ENCODE data around the gene SRP68. TPM values are rescaled to one million over a fixed set of nuclear protein-coding genes. Genes with fewer than 3 reads are reported as not detected.

SRP68 gene
- total RNA-seq, 6 experiments from 2014 or later = 95.3 to 104 (median 100.0) TPM

GRCh38 chr17:76040376-76040775, 31.9 kb downstream of the SRP68 start:
- no peak overlapping the region for H3K27ac Mint-ChIP-seq
- DNase-seq = no peak
- H3K4me3 Mint-ChIP-seq = no peak overlapping the region
- H3K9me3 Mint-ChIP-seq = no peaks in the 10 kb centered on the region
- H3K36me3 Mint-ChIP-seq (ENCODE audit: low read depth) = peaks cover 34% of the 10 kb centered on the region
- H3K4me1 Mint-ChIP-seq (ENCODE audit: low read depth) = peaks cover 8% of the 10 kb centered on the region; the same call in 1 of the 2 replicates
- H3K27me3 Mint-ChIP-seq (ENCODE audit: insufficient read depth) = no peaks in the 10 kb centered on the region
- TF ChIP-seq CTCF (IDR thresholded peaks at IDR 0.05) = no peak

- Mint-ChIP-seq H3K4me3 (no peak overlapping the region), H3K36me3 (ENCODE audit: low read depth) (peaks cover 25% of the 10 kb centered on the region), H3K4me1 (ENCODE audit: low read depth) (peaks cover 8% of the 10 kb centered on the region; the same call in 1 of the 2 replicates), H3K27ac (no peak overlapping the region), H3K27me3 (ENCODE audit: insufficient read depth) (peaks cover 2% of the 10 kb centered on the region; the same call in 1 of the 2 replicates), H3K9me3 (no peaks in the 10 kb centered on the region)
- DNase-seq = no peak
- TF ChIP-seq CTCF (IDR thresholded peaks at IDR 0.05) = no peak
These were observed 33.2 kb downstream of the SRP68 start for GRCh38 chr17:76039121-76039520.

- H3K9me3 Mint-ChIP-seq = no peaks in the 10 kb centered on the region
- no peak for TF ChIP-seq CTCF (IDR thresholded peaks at IDR 0.05)
- DNase-seq = no peak
- peaks cover 18% of the 10 kb centered on the region for H3K36me3 Mint-ChIP-seq (ENCODE audit: low read depth)
- H3K27ac Mint-ChIP-seq = peak overlapping the region; percentile 19; the same call in 1 of the 2 replicates
- H3K4me1 Mint-ChIP-seq (ENCODE audit: low read depth) = peaks cover 8% of the 10 kb centered on the region; the same call in 1 of the 2 replicates
- H3K4me3 Mint-ChIP-seq = no peak overlapping the region
- H3K27me3 Mint-ChIP-seq (ENCODE audit: insufficient read depth) = peaks cover 2% of the 10 kb centered on the region; the same call in 1 of the 2 replicates
These were observed 34.3 kb downstream of the SRP68 start for GRCh38 chr17:76038050-76038449.

- TF ChIP-seq CTCF (IDR thresholded peaks at IDR 0.05) = no peak
- Mint-ChIP-seq H3K9me3 (no peaks in the 10 kb centered on the region), H3K4me1 (ENCODE audit: low read depth) (peaks cover 8% of the 10 kb centered on the region; the same call in 1 of the 2 replicates), H3K27ac (no peak overlapping the region), H3K4me3 (no peak overlapping the region), H3K27me3 (ENCODE audit: insufficient read depth) (peaks cover 2% of the 10 kb centered on the region; the same call in 1 of the 2 replicates), H3K36me3 (ENCODE audit: low read depth) (peaks cover 18% of the 10 kb centered on the region)
- DNase-seq = no peak
These were observed 35.6 kb downstream of the SRP68 start for GRCh38 chr17:76036497-76037261.

- H3K9me3 Mint-ChIP-seq = no peaks in the 10 kb centered on the region
- no peak for TF ChIP-seq CTCF (IDR thresholded peaks at IDR 0.05)
- H3K36me3 Mint-ChIP-seq (ENCODE audit: low read depth) = peaks cover 17% of the 10 kb centered on the region
- peaks cover 2% of the 10 kb centered on the region; the same call in 1 of the 2 replicates for H3K27me3 Mint-ChIP-seq (ENCODE audit: insufficient read depth)
- H3K4me1 Mint-ChIP-seq (ENCODE audit: low read depth) = peaks cover 12% of the 10 kb centered on the region
- H3K27ac Mint-ChIP-seq = no peak overlapping the region
- no peak for DNase-seq
- no peak overlapping the region for H3K4me3 Mint-ChIP-seq
These were observed 37.6 kb downstream of the SRP68 start for GRCh38 chr17:76034428-76035350.

All from HFFc6 (cell line).